GM19395 (cell line): ENCODE data around the gene GAK.

ENCODE experiments used
- ATAC-seq: cut with Tn5 transposase; IDR thresholded peaks from one replicate; pipeline ENCODE4 v1.9.1; 2021; ENCODE audit warnings: mild to moderate bottlenecking, moderate library complexity; ENCODE audit not compliant: unreplicated experiment

Gene GAK

DNA sequence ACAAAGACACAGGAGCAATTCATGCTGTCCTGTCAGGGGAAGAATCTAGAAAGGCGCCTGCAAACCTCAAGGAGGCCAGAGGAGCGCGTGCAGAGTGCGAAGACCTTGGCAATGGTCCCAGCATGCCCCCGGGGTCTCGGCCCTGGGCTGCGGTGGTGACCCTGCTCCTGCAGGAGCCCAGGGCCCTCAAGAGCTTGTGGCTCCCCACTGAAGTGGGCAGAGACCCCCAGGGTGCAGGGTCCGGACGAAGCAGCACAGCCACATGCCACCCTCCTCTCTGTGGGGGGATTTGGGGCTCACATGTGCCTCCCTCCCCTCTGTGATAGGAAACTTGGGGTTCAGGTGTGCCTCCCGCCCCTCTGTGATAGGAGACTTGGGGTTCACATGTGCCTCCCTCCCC lies 39.3 kb downstream of the GAK start:
- no peak for ATAC-seq

DNA sequence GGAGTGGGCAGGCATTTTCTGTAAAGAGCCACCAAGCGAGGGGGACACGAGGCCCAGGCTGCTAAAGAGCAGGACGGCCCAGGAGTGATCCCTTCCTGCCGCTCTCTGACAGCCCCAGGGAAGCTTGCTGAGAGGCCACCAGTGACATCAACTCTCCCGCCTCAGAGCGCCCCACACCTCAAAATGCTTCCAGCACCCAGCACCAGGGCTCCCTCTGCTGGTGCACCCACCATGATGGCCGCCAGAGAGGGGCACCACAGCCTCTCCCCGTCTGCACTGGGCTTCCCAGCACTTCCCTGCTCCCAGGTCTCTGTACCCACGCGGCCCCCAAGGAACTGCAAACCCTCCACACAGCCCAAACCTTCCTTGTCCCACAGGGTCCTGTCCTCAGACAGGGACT lies 40.4 kb downstream of the GAK start:
- ATAC-seq = no peak

DNA sequence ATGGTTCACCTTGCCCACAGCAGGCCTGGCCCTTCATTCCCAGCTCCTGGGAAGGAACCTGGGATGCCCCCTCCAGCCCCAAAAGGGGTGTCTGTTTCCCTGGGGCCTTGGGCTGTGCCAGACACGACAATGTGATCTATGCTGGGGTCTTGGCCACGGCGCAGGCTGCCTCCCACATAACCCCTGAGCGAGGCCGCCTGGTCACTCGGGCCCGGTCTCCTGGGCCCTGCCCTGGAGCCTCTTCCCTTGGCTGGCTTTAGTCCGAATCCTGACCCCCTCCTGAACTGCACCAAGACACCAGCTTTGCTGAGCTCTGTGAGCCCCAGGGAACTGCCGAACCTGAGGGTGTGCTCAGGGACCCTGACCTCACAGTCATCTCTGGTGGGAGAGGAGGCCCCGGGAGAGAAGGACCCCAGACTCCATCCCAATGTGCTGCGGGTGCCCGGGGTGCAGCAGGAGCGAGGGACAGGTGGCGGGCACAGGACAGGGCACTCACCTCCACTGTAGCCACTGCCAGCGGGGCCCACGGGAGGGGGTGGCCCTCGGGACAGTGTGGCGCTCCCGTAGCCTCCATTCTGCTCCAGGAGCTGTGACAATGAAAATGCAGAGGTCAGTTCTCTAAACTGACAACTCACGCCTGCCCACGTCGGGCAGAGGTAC lies 42.0 kb downstream of the GAK start:
- ATAC-seq = no peak

DNA sequence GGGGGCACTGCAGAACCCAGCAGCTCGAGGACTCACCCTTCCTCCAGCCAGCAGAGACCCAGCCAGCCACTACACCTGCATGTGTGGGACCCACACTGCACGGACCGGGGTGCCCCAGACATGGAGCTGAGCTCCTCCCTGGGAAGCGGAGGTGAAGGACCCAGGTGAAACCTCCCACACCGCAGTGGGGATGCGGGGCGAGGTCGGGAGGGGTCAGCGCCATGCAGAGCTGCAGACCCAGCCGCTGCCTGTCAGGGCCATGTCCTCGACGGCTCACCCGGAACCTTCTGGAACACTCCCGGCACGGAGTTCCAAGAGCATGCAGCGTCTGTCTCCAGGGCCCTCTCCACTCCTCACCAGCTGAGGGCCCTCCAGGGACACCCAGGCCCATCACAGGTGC lies 42.6 kb downstream of the GAK start:
- ATAC-seq = no peak

DNA sequence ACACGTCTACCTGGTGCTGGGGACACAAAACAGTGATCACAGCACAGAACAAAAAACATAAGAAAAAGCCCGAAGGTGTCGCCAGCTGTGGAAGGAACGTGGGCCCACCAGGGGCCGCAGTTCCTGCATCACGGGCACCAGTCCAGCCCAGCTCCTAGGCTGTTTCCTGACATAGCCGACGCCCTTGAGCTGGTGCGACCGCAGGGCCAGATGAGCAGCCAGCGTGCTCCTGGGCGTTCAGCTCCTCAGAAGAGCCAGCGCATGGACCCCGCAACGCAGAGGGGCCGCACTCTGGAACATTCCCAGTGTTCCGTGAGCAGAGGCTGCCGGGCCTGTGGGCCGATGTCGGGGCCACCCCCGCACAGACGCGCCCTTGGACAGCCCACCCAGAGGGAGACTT lies 44.1 kb downstream of the GAK start:
- no peak for ATAC-seq

DNA sequence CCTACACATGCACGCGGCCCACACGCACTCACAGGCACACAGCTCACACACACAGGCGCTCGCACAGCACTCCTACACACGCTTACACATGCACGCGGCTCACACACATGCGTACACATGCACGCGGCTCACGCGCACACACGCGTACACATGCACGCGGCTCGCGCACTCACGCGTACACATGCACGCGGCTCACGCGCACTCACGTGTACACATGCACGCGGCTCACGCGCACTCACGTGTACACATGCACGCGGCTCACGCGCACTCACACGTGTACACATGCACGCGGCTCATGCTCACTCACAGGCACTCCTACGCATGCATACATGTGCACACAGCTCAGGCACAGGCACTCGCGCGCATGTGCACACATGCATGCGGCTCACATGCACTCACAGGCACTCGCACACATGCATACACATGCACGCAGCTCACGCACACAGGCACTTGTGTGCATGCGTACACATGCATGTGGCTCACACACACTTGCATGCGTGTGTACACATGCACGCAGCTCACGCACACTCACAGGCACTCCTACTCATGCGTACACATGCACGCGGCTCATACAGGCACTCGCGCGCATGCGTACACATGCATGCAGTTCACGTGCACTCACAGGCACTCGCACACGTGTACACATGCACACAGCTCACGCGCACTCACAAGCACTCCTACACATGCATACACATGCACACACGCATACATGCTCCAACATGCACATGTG lies 44.9 kb downstream of the GAK start:
- no peak for ATAC-seq

DNA sequence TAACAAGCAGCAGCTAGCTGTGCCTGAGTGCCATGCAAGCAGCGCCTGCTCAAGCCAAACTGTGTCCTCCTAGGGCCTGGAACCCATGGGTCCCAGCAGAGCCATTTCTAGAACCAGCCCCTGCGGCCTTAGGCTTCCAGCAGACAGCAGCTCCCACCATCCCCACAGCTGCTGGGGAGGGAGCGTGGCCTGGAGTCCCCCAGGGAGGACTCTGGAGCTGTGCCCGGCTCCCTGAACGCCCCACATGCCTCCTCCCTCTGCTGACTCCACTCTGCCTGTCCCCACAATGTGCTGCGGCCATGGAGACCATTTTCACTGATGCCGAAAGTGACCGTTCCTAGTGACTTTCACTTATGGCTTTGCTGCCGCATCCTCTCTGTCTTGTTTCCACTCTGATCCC lies 45.9 kb downstream of the GAK start:
- ATAC-seq = no peak

DNA sequence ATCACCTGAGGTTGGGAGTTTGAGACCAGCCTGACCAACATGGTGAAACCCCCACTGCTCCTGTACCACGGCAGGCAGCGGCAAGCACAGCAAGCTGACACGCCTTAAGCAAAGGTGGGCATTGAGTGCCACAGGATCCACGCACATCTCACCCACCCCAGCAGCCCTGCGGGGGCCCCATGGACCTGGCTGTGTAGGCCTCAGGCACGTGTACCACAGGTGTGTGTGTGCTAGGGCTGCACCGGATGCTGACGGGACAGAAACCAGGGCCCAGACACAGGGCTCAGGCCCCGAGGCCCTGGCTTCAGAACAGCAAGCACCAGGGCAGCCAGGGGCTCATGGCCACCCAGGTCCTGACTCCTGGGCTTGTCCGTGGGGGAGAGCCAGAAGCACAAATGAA lies 46.8 kb downstream of the GAK start:
- no peak for ATAC-seq

DNA sequence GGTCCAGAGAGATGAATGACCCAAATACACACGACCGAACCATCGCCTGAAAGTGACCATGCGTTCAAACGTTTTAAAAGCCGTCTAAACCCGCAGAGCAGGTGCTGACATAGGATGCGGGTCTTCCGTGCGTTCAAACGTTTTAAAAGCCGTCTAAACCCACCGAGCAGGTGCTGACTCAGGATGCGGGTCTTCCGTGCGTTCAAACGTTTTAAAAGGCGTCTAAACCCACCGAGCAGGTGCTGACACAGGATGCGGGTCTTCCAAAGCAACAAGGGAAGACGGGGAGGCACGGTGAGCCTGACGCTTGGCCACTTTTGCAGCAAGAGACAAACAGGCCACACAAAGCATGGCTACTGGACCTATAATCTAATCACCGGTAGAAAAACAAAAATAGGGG lies 47.2 kb downstream of the GAK start:
- ATAC-seq = no peak

DNA sequence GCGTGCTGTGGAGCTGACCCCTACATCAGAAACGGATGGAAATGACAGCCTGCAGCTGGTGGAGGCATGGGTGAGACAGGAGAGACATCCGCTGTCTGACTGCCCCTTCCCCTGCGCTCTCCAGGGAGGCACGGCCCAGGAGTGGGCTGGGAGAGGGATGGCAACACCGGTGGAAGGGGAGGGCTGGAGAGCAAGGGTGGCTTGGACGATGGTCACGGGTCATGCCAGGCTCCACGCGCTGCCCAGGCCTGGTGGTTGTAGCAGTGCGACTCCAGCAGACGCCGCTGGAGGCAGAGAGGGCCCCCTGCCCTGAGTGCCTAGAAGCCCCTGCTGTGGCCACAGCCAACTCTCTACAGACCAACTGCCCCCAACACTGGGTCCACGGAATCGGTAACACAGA lies 47.9 kb downstream of the GAK start:
- no peak for ATAC-seq

DNA sequence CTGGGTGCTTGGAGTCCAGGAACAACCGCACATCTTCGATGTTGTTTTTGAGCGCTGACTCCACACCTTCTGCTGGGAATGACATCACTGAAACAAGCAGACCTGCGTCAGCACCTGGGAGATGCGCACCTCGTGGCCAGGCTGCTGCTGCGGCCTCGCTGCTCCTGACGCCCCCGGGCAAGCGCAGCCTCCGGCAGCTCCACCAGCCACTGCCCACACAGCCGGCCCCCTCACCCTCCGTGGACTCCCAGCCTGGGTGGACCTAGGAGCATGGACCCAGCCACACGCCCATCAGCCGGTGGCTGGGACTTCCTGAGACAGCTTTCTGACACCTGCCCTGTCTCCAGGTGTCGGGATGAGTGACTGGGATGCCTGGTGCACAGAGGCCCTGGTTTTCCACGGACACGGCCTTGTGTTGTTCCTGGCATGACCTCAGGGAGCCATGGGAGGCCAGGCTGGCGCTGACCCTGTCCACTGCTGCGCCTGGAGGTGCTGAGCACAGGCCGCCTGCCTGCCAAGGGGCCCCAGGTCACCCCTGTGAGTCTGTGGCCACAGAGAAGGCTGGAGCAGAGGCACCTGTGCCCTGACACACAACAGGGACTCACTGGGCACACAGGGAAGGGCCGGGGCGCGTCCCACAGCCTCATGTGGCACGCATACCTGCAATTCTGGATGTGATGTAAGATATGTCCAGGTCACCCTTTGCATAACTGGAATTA lies 48.6 kb downstream of the GAK start:
- ATAC-seq = no peak

DNA sequence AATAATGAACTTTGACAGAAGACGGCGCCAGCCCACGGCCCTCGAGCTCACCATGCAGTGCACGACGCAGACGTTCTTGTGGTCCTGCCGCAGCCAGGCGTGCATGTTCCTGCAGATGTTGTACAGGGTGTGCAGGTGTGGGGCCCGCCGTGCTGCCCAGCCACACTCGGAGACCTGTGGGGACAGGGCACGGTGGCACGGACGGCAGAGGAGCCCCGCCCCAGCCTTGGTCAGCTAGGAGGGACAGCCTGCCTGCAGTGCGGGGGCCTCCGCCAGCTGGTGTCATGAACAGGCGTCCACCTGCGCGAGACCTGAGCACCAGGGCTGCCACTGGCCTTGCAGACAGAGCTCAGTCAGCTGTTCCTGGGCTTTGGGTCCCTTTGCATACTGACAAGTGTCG lies 49.5 kb downstream of the GAK start:
- ATAC-seq = no peak

DNA sequence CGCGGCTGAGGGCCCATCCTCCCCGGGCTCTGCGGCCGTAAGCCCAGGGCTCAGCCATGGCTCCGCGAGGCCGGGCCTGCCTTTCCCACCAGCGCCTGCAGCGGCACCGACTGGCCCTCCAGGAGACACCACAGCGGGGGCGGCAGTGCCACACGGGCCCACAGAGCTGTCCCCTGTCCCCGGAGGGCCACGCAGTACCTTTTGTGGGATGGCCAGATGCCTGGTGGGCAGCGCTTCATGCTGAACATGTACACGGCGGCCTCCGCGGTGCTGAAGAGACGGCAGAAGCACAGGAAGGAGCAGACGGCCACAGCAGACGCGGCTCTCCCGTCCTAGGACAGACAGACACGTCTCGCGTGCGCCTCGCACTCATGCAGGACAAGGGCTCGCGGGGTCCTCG lies 50.4 kb downstream of the GAK start:
- ATAC-seq = no peak

DNA sequence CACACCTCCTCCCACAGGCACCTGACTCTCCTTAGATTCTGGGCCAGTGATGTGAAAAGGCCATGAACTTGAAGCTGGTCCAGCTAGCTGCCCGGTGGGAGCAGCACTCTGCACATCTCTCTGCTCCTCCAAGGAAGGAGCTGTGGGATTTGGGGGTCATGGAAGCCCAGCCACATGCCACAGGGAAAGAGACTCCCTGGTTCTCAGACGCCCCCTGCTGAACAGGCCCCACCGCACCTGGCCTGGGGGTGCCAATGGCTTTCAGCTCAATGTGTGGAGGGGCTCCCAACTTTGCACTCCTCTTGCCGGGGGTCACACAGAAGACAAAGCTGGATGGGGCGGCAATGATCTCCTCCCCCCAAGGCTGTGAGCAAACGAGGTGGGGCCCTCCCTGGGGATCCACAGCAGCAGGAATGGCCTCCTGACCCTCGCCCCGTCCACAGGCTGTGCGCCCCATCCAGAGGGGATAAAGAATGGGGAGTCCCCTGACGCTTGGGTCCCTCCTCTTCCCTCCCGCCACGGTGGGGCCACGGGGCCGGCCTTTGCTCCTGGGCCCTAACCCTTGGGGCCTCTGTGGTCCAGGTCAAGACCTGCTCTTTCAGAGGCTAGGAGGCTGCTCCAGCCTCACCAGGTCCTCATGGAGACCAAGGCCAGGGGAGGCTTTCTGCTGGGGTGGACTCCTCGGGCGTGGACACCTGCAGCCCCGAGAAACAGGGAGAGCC lies 51.3 kb downstream of the GAK start:
- no peak for ATAC-seq

DNA sequence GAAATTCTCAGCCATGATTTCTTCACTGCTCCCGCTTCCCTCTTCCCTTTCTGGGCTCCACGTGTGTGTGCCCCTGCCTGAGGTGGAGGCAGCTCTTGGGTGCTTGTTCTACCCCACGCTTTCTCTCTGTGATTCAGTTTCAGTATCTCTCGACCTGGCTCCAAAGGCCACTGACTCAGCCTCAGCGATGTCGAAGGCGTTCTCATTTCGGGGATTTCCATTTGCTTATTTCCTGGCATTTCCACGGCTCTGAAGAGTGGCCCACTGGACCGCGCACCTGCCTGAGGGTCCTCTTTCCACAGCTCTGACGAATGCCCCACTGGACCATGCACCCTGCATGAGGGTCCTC lies 52.4 kb downstream of the GAK start:
- no peak for ATAC-seq

DNA sequence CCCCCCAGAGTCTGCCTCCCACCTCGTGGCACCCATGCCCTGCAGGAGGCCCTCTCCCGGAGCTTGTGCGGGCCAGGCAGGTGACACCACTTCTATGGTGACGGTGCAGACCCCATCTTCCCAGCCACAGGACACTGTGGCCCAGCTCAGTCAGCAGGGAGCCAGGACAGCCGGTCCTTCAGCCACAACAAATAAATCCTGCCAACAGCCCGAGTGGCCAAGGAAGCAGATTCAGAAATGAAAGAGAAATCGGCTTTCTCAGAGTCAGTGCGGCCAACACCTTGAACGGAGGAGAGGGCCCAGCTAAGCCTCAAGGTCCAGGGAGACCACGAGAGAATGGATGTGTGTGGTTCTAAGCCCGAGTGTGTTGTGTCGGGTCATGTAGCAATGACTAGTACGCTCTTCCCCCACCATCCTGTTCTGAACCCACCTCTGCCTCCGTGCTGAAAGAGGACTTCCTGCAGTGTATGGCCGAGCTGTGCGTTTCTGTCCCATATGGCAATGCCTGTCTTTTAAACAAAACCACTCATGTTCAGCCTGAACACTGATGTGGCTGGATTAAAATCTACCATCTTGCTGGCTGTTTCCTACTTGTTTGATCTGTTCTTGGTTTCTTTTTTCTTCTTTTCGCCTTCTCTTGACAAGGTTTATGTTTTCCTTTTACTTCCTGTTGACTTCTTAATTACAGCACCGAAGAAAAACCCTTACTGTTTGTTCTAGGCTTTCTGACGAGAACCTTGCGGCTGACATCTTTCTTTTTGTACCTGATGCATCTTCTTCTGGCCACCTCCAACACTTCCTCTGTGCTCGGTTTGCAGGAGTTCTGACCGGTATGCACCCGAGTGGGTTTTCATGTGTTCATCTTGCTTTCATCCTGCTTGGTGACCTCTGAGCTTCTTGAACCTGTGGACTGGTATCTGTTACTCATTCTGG lies 53.1 kb downstream of the GAK start:
- no peak for ATAC-seq

DNA sequence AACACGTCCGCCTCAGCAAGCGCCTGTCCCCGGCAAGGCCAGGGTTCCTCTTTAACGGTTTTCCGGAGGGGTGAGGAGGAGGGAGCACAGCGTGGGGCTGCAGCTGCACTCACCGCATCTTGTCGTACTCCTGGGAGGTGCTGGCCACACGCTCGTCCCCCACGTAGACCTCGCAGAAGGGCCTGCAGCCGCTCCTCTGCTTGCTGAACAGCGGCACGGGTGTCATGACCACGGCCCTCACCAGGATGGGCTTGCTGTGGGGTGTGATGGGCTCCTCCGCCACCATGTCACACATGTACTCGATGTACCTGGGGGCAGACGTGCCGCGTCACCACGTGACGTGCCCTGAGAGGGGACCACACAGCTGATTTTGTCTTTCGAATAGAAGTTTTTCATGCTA lies 54.6 kb downstream of the GAK start:
- no peak for ATAC-seq

DNA sequence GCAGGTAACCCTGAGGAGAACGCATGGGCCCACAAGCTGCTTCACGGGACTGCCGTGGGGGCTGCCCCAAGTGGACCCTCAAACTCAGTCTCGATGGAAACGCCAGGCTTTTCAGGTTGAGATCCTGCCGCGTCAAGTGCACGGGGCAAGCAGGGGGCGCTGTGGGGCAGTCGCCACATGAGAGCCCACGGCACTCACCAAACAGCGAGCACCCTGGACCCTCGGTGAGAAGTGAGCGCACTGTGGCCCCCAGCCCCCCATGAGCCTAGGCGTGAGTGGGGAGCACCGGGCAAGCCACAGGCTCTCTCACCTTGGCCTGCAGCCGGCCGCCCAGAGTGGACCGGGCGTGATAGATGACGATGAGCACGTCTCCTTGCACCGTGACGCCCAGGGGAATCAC lies 55.3 kb downstream of the GAK start:
- ATAC-seq = no peak

DNA sequence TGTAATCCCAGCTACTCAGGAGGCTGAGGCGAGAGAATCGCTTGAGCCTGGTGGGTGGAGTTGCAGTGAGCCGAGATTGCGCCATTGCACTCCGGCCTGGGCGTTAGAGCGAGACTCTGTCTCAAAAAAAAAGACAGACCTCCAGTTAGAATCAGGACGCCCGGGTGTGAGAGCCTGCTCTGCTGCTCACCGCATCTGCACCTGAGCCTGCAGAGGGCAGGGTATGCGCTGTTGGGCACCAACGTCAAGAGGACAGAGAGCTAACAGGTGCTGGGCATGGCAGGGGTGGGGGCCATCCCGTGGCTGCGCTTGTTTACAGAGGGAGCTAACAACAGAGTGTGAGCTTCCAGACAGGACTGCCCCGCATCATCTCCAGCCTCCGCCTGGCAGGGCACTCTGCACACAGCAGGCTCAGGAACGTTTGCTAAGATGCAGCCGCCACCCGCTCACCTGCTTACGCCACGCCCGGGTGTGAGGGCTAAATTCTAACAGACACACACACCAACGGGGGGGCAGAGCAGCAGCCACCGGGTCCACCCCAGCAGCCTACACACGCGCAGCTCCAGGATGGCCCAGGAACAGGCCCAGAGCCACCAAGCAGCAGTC lies 56.2 kb downstream of the GAK start:
- ATAC-seq = no peak
